ENCODE results near the gene PIK3CD. TPM values are rescaled to one million over a fixed set of nuclear protein-coding genes. Genes with fewer than 3 reads are reported as not detected.

PIK3CD gene
- total RNA-seq, 8 experiments from 2014 or later = 0.80 to 6.8 (median 5.4) TPM

- Histone ChIP-seq H3K4me3 (peak overlapping the region; percentile 26 to 46 (median 39)), H3K4me1 (replicated peaks in 1 of 2) (no peaks in the 10 kb centered on the region), H3K27ac (no peak overlapping the region)
- in situ Hi-C loops (cut with MboI; ENCODE audit: low pct_unique_long_range_greater_than_20kb in 2 of 9, low sequenced_read_pairs in 9 of 9, unreplicated experiment in 9 of 9) = no loop called here
- 0 to 19% (median 2%) methylated on average over 1 to 29 of the region's 55 CpGs; no CpG with 5 or more reads in 2 of the 10 experiments for WGBS, 10 experiments
- peak in 4 of 8 experiments; percentile 6 to 35 (median 17) for ATAC-seq (replicated peaks in 6 of 8)
Measured at GRCh38 chr1:9652379-9653209, 1.1 kb downstream of the PIK3CD start.

GRCh38 chr1:9653210-9653490, 1.6 kb downstream of the PIK3CD start:
- 40 to 100% (median 67%) methylated on average over 1 to 10 of the region's 11 CpGs; no CpG with 5 or more reads in 2 of the 10 experiments for WGBS, 10 experiments
- no peak overlapping the region for H3K27ac ChIP-seq
- no peak for ATAC-seq (replicated peaks in 6 of 8)
- H3K4me1 ChIP-seq (replicated peaks in 1 of 2) = no peaks in the 10 kb centered on the region
- in situ Hi-C loops (cut with MboI; ENCODE audit: low pct_unique_long_range_greater_than_20kb in 2 of 9, low sequenced_read_pairs in 9 of 9, unreplicated experiment in 9 of 9) = no loop called here
- no peak overlapping the region for H3K4me3 ChIP-seq

- in situ Hi-C loops (cut with MboI; ENCODE audit: low pct_unique_long_range_greater_than_20kb in 2 of 9, low sequenced_read_pairs in 9 of 9, unreplicated experiment in 9 of 9) = no loop called here
- Histone ChIP-seq H3K27ac (no peak overlapping the region), H3K4me3 (no peak overlapping the region), H3K4me1 (replicated peaks in 1 of 2) (no peaks in the 10 kb centered on the region)
- ATAC-seq (replicated peaks in 6 of 8) = no peak
- WGBS, 10 experiments = 47 to 90% (median 75%) methylated on average over 2 to 6 of the region's 10 CpGs; no CpG with 5 or more reads in 2 of the 10 experiments
Measured at GRCh38 chr1:9653491-9654050, 2.0 kb downstream of the PIK3CD start.

GRCh38 chr1:9654051-9654833, 2.7 kb downstream of the PIK3CD start:
- Histone ChIP-seq H3K27ac (no peak overlapping the region), H3K4me1 (replicated peaks in 1 of 2) (no peaks in the 10 kb centered on the region), H3K4me3 (no peak overlapping the region)
- in situ Hi-C loops (cut with MboI; ENCODE audit: low pct_unique_long_range_greater_than_20kb in 2 of 9, low sequenced_read_pairs in 9 of 9, unreplicated experiment in 9 of 9) = no loop called here
- no peak for ATAC-seq (replicated peaks in 6 of 8)
- WGBS, 10 experiments = 60 to 100% (median 82%) methylated on average over 1 to 14 of the region's 25 CpGs; no CpG with 5 or more reads in 2 of the 10 experiments

- WGBS, 10 experiments = 66 to 100% (median 82%) methylated on average over 1 to 14 of the region's 16 CpGs; no CpG with 5 or more reads in 1 of the 10 experiments
- Histone ChIP-seq H3K4me1 (replicated peaks in 1 of 2) (no peaks in the 10 kb centered on the region), H3K27ac (no peak overlapping the region), H3K4me3 (no peak overlapping the region)
- in situ Hi-C loops (cut with MboI; ENCODE audit: low pct_unique_long_range_greater_than_20kb in 2 of 9, low sequenced_read_pairs in 9 of 9, unreplicated experiment in 9 of 9) = no loop called here
- ATAC-seq (replicated peaks in 6 of 8) = no peak
Measured at GRCh38 chr1:9654834-9655723, 3.5 kb downstream of the PIK3CD start.

GRCh38 chr1:9655836-9656235, 4.3 kb downstream of the PIK3CD start:
- in situ Hi-C loops (cut with MboI; ENCODE audit: low pct_unique_long_range_greater_than_20kb in 2 of 9, low sequenced_read_pairs in 9 of 9, unreplicated experiment in 9 of 9) = no loop called here
- Histone ChIP-seq H3K4me1 (replicated peaks in 1 of 2) (no peaks in the 10 kb centered on the region), H3K4me3 (no peak overlapping the region), H3K27ac (no peak overlapping the region)
- WGBS, 10 experiments = 70 to 97% (median 90%) methylated on average over 3 to 11 of the region's 11 CpGs; no CpG with 5 or more reads in 2 of the 10 experiments
- ATAC-seq (replicated peaks in 6 of 8) = no peak

- 60 to 100% (median 83%) methylated on average over 1 to 2 of the region's 2 CpGs; no CpG with 5 or more reads in 5 of the 10 experiments for WGBS, 10 experiments
- Histone ChIP-seq H3K4me1 (replicated peaks in 1 of 2) (no peaks in the 10 kb centered on the region), H3K27ac (no peak overlapping the region), H3K4me3 (no peak overlapping the region)
- no peak for ATAC-seq (replicated peaks in 6 of 8)
- in situ Hi-C loops (cut with MboI; ENCODE audit: low pct_unique_long_range_greater_than_20kb in 2 of 9, low sequenced_read_pairs in 9 of 9, unreplicated experiment in 9 of 9) = no loop called here
Measured at GRCh38 chr1:9657521-9658032, 6.0 kb downstream of the PIK3CD start.

GRCh38 chr1:9658199-9658598, 6.7 kb downstream of the PIK3CD start:
- no peak overlapping the region for H3K4me3 ChIP-seq
- H3K27ac ChIP-seq = no peak overlapping the region
- 0 to 92% (median 71%) methylated on average over 1 to 4 of the region's 4 CpGs; no CpG with 5 or more reads in 3 of the 10 experiments for WGBS, 10 experiments
- in situ Hi-C loops (cut with MboI; ENCODE audit: low pct_unique_long_range_greater_than_20kb in 2 of 9, low sequenced_read_pairs in 9 of 9, unreplicated experiment in 9 of 9) = no loop called here
- H3K4me1 ChIP-seq (replicated peaks in 1 of 2) = no peaks in the 10 kb centered on the region
- ATAC-seq (replicated peaks in 6 of 8) = no peak

GRCh38 chr1:9659328-9659727, 7.8 kb downstream of the PIK3CD start:
- in situ Hi-C loops (cut with MboI; ENCODE audit: low pct_unique_long_range_greater_than_20kb in 2 of 9, low sequenced_read_pairs in 9 of 9, unreplicated experiment in 9 of 9) = no loop called here
- peak in 3 of 8 experiments; percentile 72 to 91 (median 87) for ATAC-seq (replicated peaks in 6 of 8)
- Histone ChIP-seq H3K4me3 (no peak overlapping the region), H3K4me1 (replicated peaks in 1 of 2) (no peaks in the 10 kb centered on the region), H3K27ac (no peak overlapping the region)
- WGBS, 10 experiments = 4 to 90% (median 54%) methylated on average over 3 to 5 of the region's 5 CpGs; no CpG with 5 or more reads in 2 of the 10 experiments

- in situ Hi-C loops (cut with MboI; ENCODE audit: low pct_unique_long_range_greater_than_20kb in 2 of 9, low sequenced_read_pairs in 9 of 9, unreplicated experiment in 9 of 9) = no loop called here
- no peak overlapping the region for H3K27ac ChIP-seq
- WGBS, 10 experiments = 80 to 100% (median 90%) methylated on average over 2 to 6 of the region's 6 CpGs; no CpG with 5 or more reads in 3 of the 10 experiments
- no peaks in the 10 kb centered on the region for H3K4me1 ChIP-seq (replicated peaks in 1 of 2)
- ATAC-seq (replicated peaks in 6 of 8) = no peak
- H3K4me3 ChIP-seq = no peak overlapping the region
Measured at GRCh38 chr1:9663257-9663656, 11.7 kb downstream of the PIK3CD start.

- H3K4me1 ChIP-seq (replicated peaks in 1 of 2) = no peaks in the 10 kb centered on the region
- ATAC-seq (replicated peaks in 6 of 8) = no peak
- WGBS, 10 experiments = 88 to 97% (median 93%) methylated on average over 3 to 9 of the region's 9 CpGs; no CpG with 5 or more reads in 3 of the 10 experiments
- no peak overlapping the region for H3K4me3 ChIP-seq
- in situ Hi-C loops (cut with MboI; ENCODE audit: low pct_unique_long_range_greater_than_20kb in 2 of 9, low sequenced_read_pairs in 9 of 9, unreplicated experiment in 9 of 9) = no loop called here
- H3K27ac ChIP-seq = no peak overlapping the region
Measured at GRCh38 chr1:9665193-9665592, 13.7 kb downstream of the PIK3CD start.

- no peak overlapping the region for H3K4me3 ChIP-seq
- no peaks in the 10 kb centered on the region for H3K4me1 ChIP-seq (replicated peaks in 1 of 2)
- in situ Hi-C loops (cut with MboI; ENCODE audit: low pct_unique_long_range_greater_than_20kb in 2 of 9, low sequenced_read_pairs in 9 of 9, unreplicated experiment in 9 of 9) = no loop called here
- 17 to 100% (median 64%) methylated on average over 1 to 2 of the region's 2 CpGs; no CpG with 5 or more reads in 1 of the 10 experiments for WGBS, 10 experiments
- no peak for ATAC-seq (replicated peaks in 6 of 8)
- no peak overlapping the region for H3K27ac ChIP-seq
Measured at GRCh38 chr1:9668080-9668479, 16.5 kb downstream of the PIK3CD start.

All from motor neuron (in vitro differentiated cells).